Measurements from ENCODE around the gene S100A14. TPM values are rescaled to one million over a fixed set of nuclear protein-coding genes. Genes with fewer than 3 reads are reported as not detected.
A peak's percentile ranks its signal among the peaks of the same experiment; 100 is the strongest.

Gene S100A14
- total and polyA plus RNA-seq, 9 of the 15 experiments (the other 6 are each of a cell fraction or from before 2014, with no cell fraction given) = 0.10 to 0.64 (median 0.24) TPM; not detected in 3

- TF ChIP-seq, protein P1, sequence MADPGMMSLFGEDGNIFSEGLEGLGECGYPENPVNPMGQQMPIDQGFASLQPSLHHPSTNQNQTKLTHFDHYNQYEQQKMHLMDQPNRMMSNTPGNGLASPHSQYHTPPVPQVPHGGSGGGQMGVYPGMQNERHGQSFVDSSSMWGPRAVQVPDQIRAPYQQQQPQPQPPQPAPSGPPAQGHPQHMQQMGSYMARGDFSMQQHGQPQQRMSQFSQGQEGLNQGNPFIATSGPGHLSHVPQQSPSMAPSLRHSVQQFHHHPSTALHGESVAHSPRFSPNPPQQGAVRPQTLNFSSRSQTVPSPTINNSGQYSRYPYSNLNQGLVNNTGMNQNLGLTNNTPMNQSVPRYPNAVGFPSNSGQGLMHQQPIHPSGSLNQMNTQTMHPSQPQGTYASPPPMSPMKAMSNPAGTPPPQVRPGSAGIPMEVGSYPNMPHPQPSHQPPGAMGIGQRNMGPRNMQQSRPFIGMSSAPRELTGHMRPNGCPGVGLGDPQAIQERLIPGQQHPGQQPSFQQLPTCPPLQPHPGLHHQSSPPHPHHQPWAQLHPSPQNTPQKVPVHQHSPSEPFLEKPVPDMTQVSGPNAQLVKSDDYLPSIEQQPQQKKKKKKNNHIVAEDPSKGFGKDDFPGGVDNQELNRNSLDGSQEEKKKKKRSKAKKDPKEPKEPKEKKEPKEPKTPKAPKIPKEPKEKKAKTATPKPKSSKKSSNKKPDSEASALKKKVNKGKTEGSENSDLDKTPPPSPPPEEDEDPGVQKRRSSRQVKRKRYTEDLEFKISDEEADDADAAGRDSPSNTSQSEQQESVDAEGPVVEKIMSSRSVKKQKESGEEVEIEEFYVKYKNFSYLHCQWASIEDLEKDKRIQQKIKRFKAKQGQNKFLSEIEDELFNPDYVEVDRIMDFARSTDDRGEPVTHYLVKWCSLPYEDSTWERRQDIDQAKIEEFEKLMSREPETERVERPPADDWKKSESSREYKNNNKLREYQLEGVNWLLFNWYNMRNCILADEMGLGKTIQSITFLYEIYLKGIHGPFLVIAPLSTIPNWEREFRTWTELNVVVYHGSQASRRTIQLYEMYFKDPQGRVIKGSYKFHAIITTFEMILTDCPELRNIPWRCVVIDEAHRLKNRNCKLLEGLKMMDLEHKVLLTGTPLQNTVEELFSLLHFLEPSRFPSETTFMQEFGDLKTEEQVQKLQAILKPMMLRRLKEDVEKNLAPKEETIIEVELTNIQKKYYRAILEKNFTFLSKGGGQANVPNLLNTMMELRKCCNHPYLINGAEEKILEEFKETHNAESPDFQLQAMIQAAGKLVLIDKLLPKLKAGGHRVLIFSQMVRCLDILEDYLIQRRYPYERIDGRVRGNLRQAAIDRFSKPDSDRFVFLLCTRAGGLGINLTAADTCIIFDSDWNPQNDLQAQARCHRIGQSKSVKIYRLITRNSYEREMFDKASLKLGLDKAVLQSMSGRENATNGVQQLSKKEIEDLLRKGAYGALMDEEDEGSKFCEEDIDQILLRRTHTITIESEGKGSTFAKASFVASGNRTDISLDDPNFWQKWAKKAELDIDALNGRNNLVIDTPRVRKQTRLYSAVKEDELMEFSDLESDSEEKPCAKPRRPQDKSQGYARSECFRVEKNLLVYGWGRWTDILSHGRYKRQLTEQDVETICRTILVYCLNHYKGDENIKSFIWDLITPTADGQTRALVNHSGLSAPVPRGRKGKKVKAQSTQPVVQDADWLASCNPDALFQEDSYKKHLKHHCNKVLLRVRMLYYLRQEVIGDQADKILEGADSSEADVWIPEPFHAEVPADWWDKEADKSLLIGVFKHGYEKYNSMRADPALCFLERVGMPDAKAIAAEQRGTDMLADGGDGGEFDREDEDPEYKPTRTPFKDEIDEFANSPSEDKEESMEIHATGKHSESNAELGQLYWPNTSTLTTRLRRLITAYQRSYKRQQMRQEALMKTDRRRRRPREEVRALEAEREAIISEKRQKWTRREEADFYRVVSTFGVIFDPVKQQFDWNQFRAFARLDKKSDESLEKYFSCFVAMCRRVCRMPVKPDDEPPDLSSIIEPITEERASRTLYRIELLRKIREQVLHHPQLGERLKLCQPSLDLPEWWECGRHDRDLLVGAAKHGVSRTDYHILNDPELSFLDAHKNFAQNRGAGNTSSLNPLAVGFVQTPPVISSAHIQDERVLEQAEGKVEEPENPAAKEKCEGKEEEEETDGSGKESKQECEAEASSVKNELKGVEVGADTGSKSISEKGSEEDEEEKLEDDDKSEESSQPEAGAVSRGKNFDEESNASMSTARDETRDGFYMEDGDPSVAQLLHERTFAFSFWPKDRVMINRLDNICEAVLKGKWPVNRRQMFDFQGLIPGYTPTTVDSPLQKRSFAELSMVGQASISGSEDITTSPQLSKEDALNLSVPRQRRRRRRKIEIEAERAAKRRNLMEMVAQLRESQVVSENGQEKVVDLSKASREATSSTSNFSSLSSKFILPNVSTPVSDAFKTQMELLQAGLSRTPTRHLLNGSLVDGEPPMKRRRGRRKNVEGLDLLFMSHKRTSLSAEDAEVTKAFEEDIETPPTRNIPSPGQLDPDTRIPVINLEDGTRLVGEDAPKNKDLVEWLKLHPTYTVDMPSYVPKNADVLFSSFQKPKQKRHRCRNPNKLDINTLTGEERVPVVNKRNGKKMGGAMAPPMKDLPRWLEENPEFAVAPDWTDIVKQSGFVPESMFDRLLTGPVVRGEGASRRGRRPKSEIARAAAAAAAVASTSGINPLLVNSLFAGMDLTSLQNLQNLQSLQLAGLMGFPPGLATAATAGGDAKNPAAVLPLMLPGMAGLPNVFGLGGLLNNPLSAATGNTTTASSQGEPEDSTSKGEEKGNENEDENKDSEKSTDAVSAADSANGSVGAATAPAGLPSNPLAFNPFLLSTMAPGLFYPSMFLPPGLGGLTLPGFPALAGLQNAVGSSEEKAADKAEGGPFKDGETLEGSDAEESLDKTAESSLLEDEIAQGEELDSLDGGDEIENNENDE (IDR thresholded peaks at IDR 0.05; ENCODE audit: low read depth, low read length) = no peak
- TF ChIP-seq ZNF384 (IDR thresholded peaks at IDR 0.05; ENCODE audit: low read depth, low read length) = no peak
- peak; percentile 99 for TF ChIP-seq FOSL1 (tag; conservative IDR thresholded peaks at IDR 0.05)
- no peak for TF ChIP-seq TFE3 (CRISPR knock-in tag; IDR thresholded peaks at IDR 0.05)
- TF ChIP-seq CBX1 (IDR thresholded peaks at IDR 0.05; ENCODE audit: low read depth) = no peak
- no peak for TF ChIP-seq NFATC3 (IDR thresholded peaks at IDR 0.05)
- peak; percentile 29 to 43; a peak in 2 of 4 replicates for TF ChIP-seq NRF1 (conservative IDR thresholded peaks at IDR 0.05 in 1 of 2, IDR thresholded peaks at IDR 0.05 in 1 of 2)
- peak; percentile 47 for TF ChIP-seq L3MBTL2 (IDR thresholded peaks at IDR 0.05)
- peak; percentile 98 for TF ChIP-seq DPF2 (IDR thresholded peaks at IDR 0.05)
- no peak for TF ChIP-seq KLF10 (CRISPR knock-in tag; IDR thresholded peaks at IDR 0.05)
- peak; percentile 74; the same call in 1 of the 2 replicates for TF ChIP-seq ZKSCAN8 (CRISPR knock-in tag; IDR thresholded peaks at IDR 0.05)
- no peak for TF ChIP-seq ZNF133 (CRISPR knock-in tag; IDR thresholded peaks at IDR 0.05)
- TF ChIP-seq SAFB (IDR thresholded peaks at IDR 0.05; ENCODE audit: borderline replicate concordance, low read depth, low read length) = no peak
- peak; percentile 81 for TF ChIP-seq ETV5 (CRISPR knock-in tag; IDR thresholded peaks at IDR 0.05; ENCODE audit: low read depth)
Observed at GRCh38 chr1:153566414-153567371, 49.4 kb downstream of the S100A14 start (continued).

Measured in K562 (cell line).